Activated CD4-positive, CD25-positive, alpha-beta regulatory T cell treated with anti-CD3 and anti-CD28 coated beads, Interleukin-2, amount 50 U/mL, for 24 hours (primary cell): ENCODE data around the gene PRR22.

ENCODE experiments used
- ATAC-seq, 2 donors: fragments of 150-1000 bp; cut with Tn5 transposase; one replicate each; pipeline ENCODE4 v1.10.0; 2021; ENCODE audit warnings: mild to moderate bottlenecking in 1 of 2, moderate library complexity in 1 of 2

The PRR22 gene

GRCh38 chr19:5784581-5785147 is at the start of gene PRR22:
PRR22 (minus strand) TSS chr19:5784746; CDS start chr19:5784660, 86 bp downstream.
- ATAC-seq: no peak

GRCh38 chr19:5832527-5833216 is 48.1 kb upstream of the PRR22 start:
- no peak for ATAC-seq

GRCh38 chr19:5832061-5832460 is 47.5 kb upstream of the PRR22 start:
- no peak for ATAC-seq

- no peak for ATAC-seq
These were observed 46.6 kb upstream of the PRR22 start for GRCh38 chr19:5831159-5831558.

- ATAC-seq: no peak
These were observed 45.2 kb upstream of the PRR22 start for GRCh38 chr19:5829567-5830310.

GRCh38 chr19:5828661-5829566 is 44.4 kb upstream of the PRR22 start:
- no peak for ATAC-seq

- ATAC-seq: peak; percentile 81 to 83
These were observed 43.5 kb upstream of the PRR22 start for GRCh38 chr19:5827891-5828660.

- ATAC-seq: no peak
These were observed 42.9 kb upstream of the PRR22 start for GRCh38 chr19:5827342-5827890.

- ATAC-seq: no peak
These were observed 42.2 kb upstream of the PRR22 start for GRCh38 chr19:5826531-5827341.

GRCh38 chr19:5825178-5825577 is 40.6 kb upstream of the PRR22 start:
- no peak for ATAC-seq

- no peak for ATAC-seq
These were observed 40.2 kb upstream of the PRR22 start for GRCh38 chr19:5824751-5825150.

GRCh38 chr19:5823579-5824281 is 39.2 kb upstream of the PRR22 start:
- ATAC-seq: no peak

GRCh38 chr19:5822181-5822844 is 37.8 kb upstream of the PRR22 start:
- ATAC-seq: no peak

- no peak for ATAC-seq
These were observed 37.1 kb upstream of the PRR22 start for GRCh38 chr19:5821521-5822180.

GRCh38 chr19:5820785-5821184 is 36.2 kb upstream of the PRR22 start:
- no peak for ATAC-seq

- no peak for ATAC-seq
These were observed 34.0 kb upstream of the PRR22 start for GRCh38 chr19:5818594-5818993.

GRCh38 chr19:5817218-5817617 is 32.7 kb upstream of the PRR22 start:
- no peak for ATAC-seq

GRCh38 chr19:5814852-5815246 is 30.3 kb upstream of the PRR22 start:
- ATAC-seq: no peak
